HG02885 (cell line): ENCODE measurements around the gene PLD1.
"Not testable (repeated sequence)": the region's sequence is repeated elsewhere in the genome, so short reads cannot be mapped to it uniquely, and the experiment has no call there.

Experiments used
- ATAC-seq: cut with Tn5 transposase; IDR thresholded peaks from one replicate; pipeline ENCODE4 v1.9.1; 2021; ENCODE audit warnings: mild to moderate bottlenecking; ENCODE audit not compliant: unreplicated experiment, poor library complexity

PLD1 gene

GRCh38 chr3:171646357-171647133, 163.7 kb downstream of the PLD1 start:
- no peak for ATAC-seq

- no peak for ATAC-seq
These were observed 165.6 kb downstream of the PLD1 start for GRCh38 chr3:171644681-171645080.

GRCh38 chr3:171643681-171644080, 166.6 kb downstream of the PLD1 start:
- no peak for ATAC-seq

GRCh38 chr3:171643033-171643432, 167.2 kb downstream of the PLD1 start:
- ATAC-seq, result no peak

- ATAC-seq, result peak; percentile 41
These were observed 169.5 kb downstream of the PLD1 start for GRCh38 chr3:171640520-171641412.

- no peak for ATAC-seq
These were observed 173.6 kb downstream of the PLD1 start for GRCh38 chr3:171636666-171637065.

- ATAC-seq, result no peak
These were observed 177.5 kb downstream of the PLD1 start for GRCh38 chr3:171632766-171633165.

- ATAC-seq, result not testable (repeated sequence)
These were observed 183.5 kb downstream of the PLD1 start for GRCh38 chr3:171626799-171627198.

- no peak for ATAC-seq
These were observed 188.2 kb downstream of the PLD1 start for GRCh38 chr3:171622126-171622525.

GRCh38 chr3:171620825-171621434, 189.4 kb downstream of the PLD1 start:
- no peak for ATAC-seq

GRCh38 chr3:171616798-171617197, 193.5 kb downstream of the PLD1 start:
- no peak for ATAC-seq

GRCh38 chr3:171615686-171616085, 194.6 kb downstream of the PLD1 start:
- ATAC-seq, result no peak

GRCh38 chr3:171615281-171615680, 195.0 kb downstream of the PLD1 start:
- ATAC-seq, result no peak

- ATAC-seq, result peak; percentile 40
These were observed 195.9 kb downstream of the PLD1 start for GRCh38 chr3:171614318-171614921.

GRCh38 chr3:171607452-171607851, 202.8 kb downstream of the PLD1 start:
- no peak for ATAC-seq

- ATAC-seq, result no peak
These were observed 204.0 kb downstream of the PLD1 start for GRCh38 chr3:171606151-171606751.

GRCh38 chr3:171604370-171604769, 205.9 kb downstream of the PLD1 start:
- no peak for ATAC-seq

- ATAC-seq, result no peak
These were observed 208.2 kb downstream of the PLD1 start for GRCh38 chr3:171602072-171602471.

GRCh38 chr3:171600030-171600429, 210.3 kb downstream of the PLD1 start:
- no peak for ATAC-seq

GRCh38 chr3:171598990-171599389, 211.3 kb downstream of the PLD1 start:
- no peak for ATAC-seq
